Keratinocyte (primary cell): Measurements from ENCODE around the gene PTPRN2. TPM values are rescaled to one million over a fixed set of nuclear protein-coding genes. Genes with fewer than 3 reads are reported as not detected.

ENCODE experiments used
- DNase-seq: peaks from one replicate; pipeline ENCODE4 v3.0.0-alpha.2; 2011; ENCODE audit warnings: low read depth, missing footprints, low spot score
- FAIRE-seq: peaks from 2 replicates; lab custom pipeline; 2011; peaks lifted over from hg19 to GRCh38; lab: Jason Lieb, UNC
- H2AFZ ChIP-seq: 2 replicates; pipeline ENCODE4 v1.6.0; 2012; ENCODE audit warnings: low read length, control low read depth, inconsistent platforms; ENCODE audit not compliant: control insufficient read depth
- H3K27ac ChIP-seq: 2 replicates; pipeline ENCODE4 v1.5.1; 2011; ENCODE audit warnings: low read length; ENCODE audit not compliant: control insufficient read depth, insufficient read depth
- H3K27me3 ChIP-seq: 3 replicates; pipeline ENCODE4 v1.6.0; 2011; ENCODE audit warnings: low read length; ENCODE audit not compliant: control insufficient read depth, insufficient read depth; ENCODE audit errors: extremely low read depth
- H3K36me3 ChIP-seq, 2 experiments: 2 replicates in 1 of 2; 3 replicates in 1 of 2; pipeline ENCODE4 v1.5.1; 2011; ENCODE audit warnings: low read length in 2 of 2, mild to moderate bottlenecking in 1 of 2; ENCODE audit not compliant: control insufficient read depth in 2 of 2, insufficient read depth in 2 of 2; ENCODE audit errors: extremely low read depth in 1 of 2
- H3K4me1 ChIP-seq: 3 replicates; pipeline ENCODE4 v1.5.1; 2011; ENCODE audit warnings: low read length; ENCODE audit not compliant: control insufficient read depth, insufficient read depth; ENCODE audit errors: extremely low read depth
- H3K4me2 ChIP-seq: 3 replicates; pipeline ENCODE4 v1.6.0; 2011; ENCODE audit warnings: low read depth, low read length; ENCODE audit not compliant: control insufficient read depth, insufficient read depth; ENCODE audit errors: extremely low read depth
- H3K4me3 ChIP-seq, 3 experiments: fragments of 200-600 bp in 1 of 3; sonication (generic) in 1 of 3; 2 replicates in 2 of 3; 3 replicates in 1 of 3; pipeline ENCODE4 v1.5.1; 2011 to 2016; ENCODE audit warnings: low read length in 3 of 3, mild to moderate bottlenecking in 3 of 3, control low read depth in 2 of 3, inconsistent platforms in 1 of 3, low read depth in 1 of 3, mixed read lengths in 1 of 3, mixed run types in 1 of 3, moderate library complexity in 1 of 3; ENCODE audit not compliant: control insufficient read depth in 2 of 3, insufficient read depth in 2 of 3; ENCODE audit errors: extremely low read depth in 1 of 3
- H3K79me2 ChIP-seq: 2 replicates; pipeline ENCODE4 v1.6.0; 2012; ENCODE audit warnings: low read length; ENCODE audit not compliant: control insufficient read depth, insufficient read depth
- H3K9ac ChIP-seq: 3 replicates; pipeline ENCODE4 v1.6.0; 2011; ENCODE audit warnings: low read length; ENCODE audit not compliant: control insufficient read depth, insufficient read depth; ENCODE audit errors: extremely low read depth
- H3K9me1 ChIP-seq: 3 replicates; pipeline ENCODE4 v1.6.0; 2011; ENCODE audit warnings: low read length; ENCODE audit not compliant: control insufficient read depth, insufficient read depth; ENCODE audit errors: extremely low read depth
- H3K9me3 ChIP-seq: 2 replicates; pipeline ENCODE4 v1.5.1; 2012; ENCODE audit warnings: low read depth, low read length; ENCODE audit not compliant: control insufficient read depth
- H4K20me1 ChIP-seq: 3 replicates; pipeline ENCODE4 v1.6.0; 2011; ENCODE audit warnings: low read length; ENCODE audit not compliant: control insufficient read depth, insufficient read depth; ENCODE audit errors: extremely low read depth
- EZH2 ChIP-seq: IDR thresholded peaks from one replicate; pipeline ENCODE4 v1.6.1; 2012; ENCODE audit warnings: inconsistent platforms, mild to moderate bottlenecking, low read length, moderate library complexity
- dilution Hi-C: fragments of 300-500 bp; cut with MboI; formaldehyde crosslinking; loops from one replicate; pipeline ENCODE4 v1.7.0; 2020; ENCODE audit warnings: low sequenced_read_pairs; ENCODE audit not compliant: extremely low pct_ligation_motif_present
- polyA plus RNA-seq, 5 experiments: library from polyadenylated mRNA; depleted of rRNA in 3 of 5; stranded (reverse) in 3 of 5; stranded (forward) in 1 of 5; unstranded in 1 of 5; fragments of >200 nt; gene quantifications; 1 replicate in 1 of 5; 2 replicates in 3 of 5; 3 replicates in 1 of 5; pipeline versions ENCODE4 v1.2.1 to v1.2.3, GENCODE V29; 2011 to 2012; ENCODE audit warnings: missing spikeins in 2 of 5, low read depth in 1 of 5, low replicate concordance in 1 of 5
- TF ChIP-seq, protein P1 (sequence below), 3 experiments: IDR thresholded peaks in 1 of 3; conservative IDR thresholded peaks in 1 of 3; optimal IDR thresholded peaks in 1 of 3; 2 replicates in 2 of 3; 3 replicates in 1 of 3; pipeline versions ENCODE3 to v1.5.1; 2011; ENCODE audit warnings: low read length in 3 of 3, mild to moderate bottlenecking in 3 of 3, moderate library complexity in 2 of 3, control low read depth in 1 of 3, inconsistent platforms in 1 of 3; ENCODE audit not compliant: insufficient read depth in 2 of 3; ENCODE audit errors: extremely low read depth in 1 of 3

PTPRN2 gene
- polyA plus RNA-seq, 1 donor (not counting 4 experiments of a cell fraction or from before 2014, with no cell fraction given) = not detected

DNA sequence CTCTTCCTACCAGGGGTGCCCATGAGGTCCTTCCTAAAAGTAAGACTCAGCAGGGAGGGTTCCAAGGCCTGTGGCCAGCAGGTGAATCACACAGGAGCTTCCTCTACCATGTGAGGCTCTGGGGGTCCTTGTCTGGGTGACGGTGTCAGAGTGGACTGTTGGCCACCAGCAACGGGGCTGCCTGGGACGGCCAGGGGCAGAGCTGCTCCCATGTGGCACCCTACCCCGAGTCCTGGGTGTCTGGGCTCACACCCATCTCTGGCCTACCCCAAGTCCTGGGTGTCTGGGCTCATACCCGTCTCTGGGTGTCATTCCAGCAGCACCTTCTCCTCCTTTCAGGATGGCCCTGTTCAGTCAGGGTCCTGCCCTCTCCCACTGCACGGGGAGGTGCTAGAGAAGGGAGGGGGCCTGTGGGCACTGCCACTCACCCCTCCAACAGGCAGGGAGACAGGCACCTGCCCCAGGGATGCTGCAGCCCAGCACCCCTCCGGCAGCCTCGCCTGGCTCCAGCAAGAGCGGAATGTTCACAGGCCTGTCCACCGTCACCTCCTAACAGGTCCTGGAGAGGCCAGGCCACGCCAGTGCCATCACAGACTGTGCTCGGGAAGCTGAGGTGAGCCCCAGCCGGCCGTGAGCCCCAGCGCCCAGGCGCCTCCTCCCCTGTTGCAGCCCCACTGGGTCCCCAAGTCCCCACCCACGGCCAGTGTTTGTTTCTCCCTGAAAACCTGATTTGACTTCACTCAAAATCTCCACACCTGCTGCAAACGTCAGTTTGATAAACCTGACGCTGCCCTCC, 143.7 kb downstream of the PTPRN2 start:
- Histone ChIP-seq H3K4me3 (no peak overlapping the region), H3K9me1 (no peaks in the 10 kb centered on the region), H2AFZ (no peak overlapping the region), H3K4me2 (no peak overlapping the region), H3K9me3 (peaks cover 27% of the 10 kb centered on the region), H3K27me3 (no peaks in the 10 kb centered on the region), H4K20me1 (no peaks in the 10 kb centered on the region), H3K27ac (no peak overlapping the region), H3K9ac (no peak overlapping the region), H3K4me1 (no peaks in the 10 kb centered on the region), H3K36me3 (no peaks in the 10 kb centered on the region), H3K79me2 (no peaks in the 10 kb centered on the region)
- DNase-seq (no peak), FAIRE-seq (no peak)
- no peak for TF ChIP-seq EZH2
- TF ChIP-seq, protein P1, sequence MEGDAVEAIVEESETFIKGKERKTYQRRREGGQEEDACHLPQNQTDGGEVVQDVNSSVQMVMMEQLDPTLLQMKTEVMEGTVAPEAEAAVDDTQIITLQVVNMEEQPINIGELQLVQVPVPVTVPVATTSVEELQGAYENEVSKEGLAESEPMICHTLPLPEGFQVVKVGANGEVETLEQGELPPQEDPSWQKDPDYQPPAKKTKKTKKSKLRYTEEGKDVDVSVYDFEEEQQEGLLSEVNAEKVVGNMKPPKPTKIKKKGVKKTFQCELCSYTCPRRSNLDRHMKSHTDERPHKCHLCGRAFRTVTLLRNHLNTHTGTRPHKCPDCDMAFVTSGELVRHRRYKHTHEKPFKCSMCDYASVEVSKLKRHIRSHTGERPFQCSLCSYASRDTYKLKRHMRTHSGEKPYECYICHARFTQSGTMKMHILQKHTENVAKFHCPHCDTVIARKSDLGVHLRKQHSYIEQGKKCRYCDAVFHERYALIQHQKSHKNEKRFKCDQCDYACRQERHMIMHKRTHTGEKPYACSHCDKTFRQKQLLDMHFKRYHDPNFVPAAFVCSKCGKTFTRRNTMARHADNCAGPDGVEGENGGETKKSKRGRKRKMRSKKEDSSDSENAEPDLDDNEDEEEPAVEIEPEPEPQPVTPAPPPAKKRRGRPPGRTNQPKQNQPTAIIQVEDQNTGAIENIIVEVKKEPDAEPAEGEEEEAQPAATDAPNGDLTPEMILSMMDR (optimal IDR thresholded peaks at IDR 0.05 in 1 of 3, IDR thresholded peaks at IDR 0.05 in 1 of 3, conservative IDR thresholded peaks at IDR 0.05 in 1 of 3; ENCODE audit: extremely low read depth in 1 of 3, insufficient read depth in 2 of 3, low read length in 3 of 3) = no peak
- dilution Hi-C loops = no loop called here

DNA sequence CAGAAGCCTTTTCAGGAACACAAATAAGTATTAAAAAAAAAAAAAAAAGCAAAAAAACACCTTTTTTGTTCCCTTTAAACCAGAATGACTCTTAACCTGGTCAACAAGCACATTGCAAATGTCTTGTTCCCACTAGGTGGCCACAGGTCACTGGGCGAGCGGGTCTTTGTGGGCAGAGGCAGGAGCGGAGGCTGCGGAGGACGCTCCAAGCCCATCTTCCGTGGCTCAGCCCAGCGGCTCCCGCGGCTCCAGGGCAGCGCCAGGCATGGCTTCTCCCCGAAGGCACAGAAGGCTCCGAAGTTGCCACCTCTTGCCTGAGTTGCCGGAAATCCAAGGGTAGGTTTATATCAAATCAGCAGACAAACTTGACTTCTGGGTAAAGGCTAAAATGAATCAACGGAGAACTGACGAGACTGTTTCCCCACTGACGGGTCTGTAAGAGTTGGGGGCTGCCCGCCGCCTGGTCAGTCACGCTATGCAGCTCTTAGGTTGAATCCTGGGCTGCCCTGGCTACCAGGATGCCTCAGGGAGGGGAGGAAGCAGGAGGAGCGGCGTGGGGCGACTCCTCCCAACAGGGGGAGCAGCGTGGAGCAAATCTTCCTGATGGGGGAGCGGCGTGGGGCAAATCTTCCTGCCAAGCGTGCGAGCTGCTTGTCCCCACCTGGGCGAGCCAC, 144.5 kb downstream of the PTPRN2 start:
- TF ChIP-seq, protein P1 (optimal IDR thresholded peaks at IDR 0.05 in 1 of 3, IDR thresholded peaks at IDR 0.05 in 1 of 3, conservative IDR thresholded peaks at IDR 0.05 in 1 of 3; ENCODE audit: extremely low read depth in 1 of 3, insufficient read depth in 2 of 3, low read length in 3 of 3) = no peak
- TF ChIP-seq EZH2 = no peak
- no peaks in the 10 kb centered on the region for H3K36me3 ChIP-seq
- no peaks in the 10 kb centered on the region for H3K79me2 ChIP-seq
- H3K27me3 ChIP-seq = no peaks in the 10 kb centered on the region
- no peaks in the 10 kb centered on the region for H3K4me1 ChIP-seq
- H4K20me1 ChIP-seq = no peaks in the 10 kb centered on the region
- DNase-seq = no peak
- no peaks in the 10 kb centered on the region for H3K9me1 ChIP-seq
- H3K4me3 ChIP-seq = no peak overlapping the region
- H2AFZ ChIP-seq = no peak overlapping the region
- H3K27ac ChIP-seq = no peak overlapping the region
- H3K4me2 ChIP-seq = no peak overlapping the region
- no peak overlapping the region for H3K9ac ChIP-seq
- dilution Hi-C loops = no loop called here
- no peak for FAIRE-seq
- peaks cover 25% of the 10 kb centered on the region for H3K9me3 ChIP-seq
